OCI-LY1 (cell line): ENCODE measurements around the gene HPSE2.

Experiments
- H2AFZ ChIP-seq: fragments of 200-600 bp; sonication (generic), shearing (Covaris generic); 2 replicates; pipeline ENCODE4 v1.6.0; 2014; ENCODE audit warnings: antibody characterized with exemption, mild to moderate bottlenecking, low read length
- H3F3A ChIP-seq: fragments of 200-600 bp; sonication (generic), shearing (Covaris generic); 2 replicates; pipeline ENCODE4 v1.6.0; 2014; ENCODE audit warnings: mild to moderate bottlenecking, antibody characterized with exemption, low read length, moderate library complexity; ENCODE audit not compliant: insufficient read depth
- H3K27ac ChIP-seq: fragments of 200-600 bp; sonication (generic); 2 replicates; pipeline ENCODE4 v1.5.1; 2014; ENCODE audit warnings: low read length, mixed run types, mild to moderate bottlenecking, low read depth; ENCODE audit not compliant: poor library complexity, severe bottlenecking
- H3K27me3 ChIP-seq: fragments of 200-600 bp; sonication (generic); 2 replicates; pipeline ENCODE4 v1.6.0; 2014; ENCODE audit warnings: antibody characterized with exemption, mild to moderate bottlenecking, low read length, moderate library complexity; ENCODE audit not compliant: insufficient read depth
- H3K36me3 ChIP-seq: fragments of 200-600 bp; sonication (generic); 2 replicates; pipeline ENCODE4 v1.6.1; 2014; ENCODE audit warnings: mild to moderate bottlenecking, antibody characterized with exemption, low read length, moderate library complexity, mixed read lengths; ENCODE audit not compliant: insufficient read depth
- H3K4me1 ChIP-seq: fragments of 200-600 bp; sonication (generic); 2 replicates; pipeline ENCODE4 v1.5.1; 2014; ENCODE audit warnings: mild to moderate bottlenecking, low read length, moderate library complexity; ENCODE audit not compliant: insufficient read depth, severe bottlenecking
- H3K4me2 ChIP-seq: fragments of 200-600 bp; sonication (generic), shearing (Covaris generic); 2 replicates; pipeline ENCODE4 v1.6.1; 2014; ENCODE audit warnings: low read length
- H3K4me3 ChIP-seq: fragments of 200-600 bp; sonication (generic); 2 replicates; pipeline ENCODE4 v1.5.1; 2014; ENCODE audit warnings: low read length, low read depth, mild to moderate bottlenecking, mixed read lengths; ENCODE audit not compliant: poor library complexity, severe bottlenecking
- H3K79me2 ChIP-seq: fragments of 200-600 bp; shearing (Covaris generic); 2 replicates; pipeline ENCODE4 v1.6.1; 2016; ENCODE audit warnings: mixed run types, low read length, mixed read lengths; ENCODE audit not compliant: insufficient read depth
- H3K9ac ChIP-seq: fragments of 200-600 bp; sonication (generic), shearing (Covaris generic); 2 replicates; pipeline ENCODE4 v1.6.1; 2014; ENCODE audit warnings: mild to moderate bottlenecking, low read length, mixed read lengths
- H3K9me2 ChIP-seq: fragments of 200-600 bp; sonication (generic), shearing (Covaris generic); 2 replicates; pipeline ENCODE4 v1.6.1; 2014; ENCODE audit warnings: low read depth, mild to moderate bottlenecking, low read length, mixed read lengths
- H3K9me3 ChIP-seq: fragments of 200-600 bp; shearing (Covaris generic); 2 replicates; pipeline ENCODE4 v1.6.1; 2014; ENCODE audit warnings: low read length, mixed read lengths
- H4K20me1 ChIP-seq: fragments of 200-600 bp; sonication (generic), shearing (Covaris generic); 2 replicates; pipeline ENCODE4 v1.6.0; 2016; ENCODE audit warnings: mild to moderate bottlenecking, low read length; ENCODE audit not compliant: insufficient read depth
- EZH2 ChIP-seq: fragments of 200-600 bp; sonication (generic), shearing (Covaris generic); IDR thresholded peaks from 2 replicates; pipeline ENCODE4 v1.8.0; 2017; ENCODE audit warnings: borderline replicate concordance, mixed run types, mild to moderate bottlenecking, antibody characterized with exemption, low read length, moderate library complexity, mixed read lengths
- TF ChIP-seq, protein P1 (sequence below): fragments of 200-600 bp; sonication (generic), shearing (Covaris generic); IDR thresholded peaks from 2 replicates; pipeline ENCODE4 v1.5.1; 2017; ENCODE audit warnings: mild to moderate bottlenecking, antibody characterized with exemption, low read length, moderate library complexity, mixed read lengths

HPSE2 gene

DNA sequence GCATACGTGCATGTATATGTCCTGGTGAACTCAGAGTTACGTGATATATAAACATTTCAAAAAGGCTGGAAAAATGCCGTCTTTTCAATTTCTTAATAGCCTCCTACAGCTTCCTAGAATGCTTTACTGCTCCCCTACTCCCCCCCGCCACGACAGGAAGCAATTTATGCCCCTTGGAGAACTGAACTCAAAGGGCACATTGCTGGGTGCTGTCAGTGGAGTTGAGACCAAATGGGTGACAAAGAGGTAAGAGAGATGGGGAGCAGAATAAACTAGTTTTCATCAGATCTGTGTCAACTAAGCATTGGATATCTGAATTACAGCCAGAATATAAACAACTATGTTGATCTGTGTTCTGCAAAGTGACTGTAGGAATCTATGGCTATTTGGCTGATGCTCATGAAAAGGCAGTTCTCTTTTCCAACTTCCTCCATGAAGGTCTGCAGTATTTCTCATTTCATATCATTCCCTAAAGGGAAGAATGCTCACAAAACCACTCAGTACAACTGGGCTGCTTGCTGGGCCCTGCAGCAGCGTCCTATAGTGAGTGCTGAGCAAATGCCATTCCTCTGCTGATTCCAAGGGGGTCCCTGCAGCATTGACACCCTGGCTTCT is 617.6 kb downstream of the HPSE2 start:
- no peak overlapping the region for H2AFZ ChIP-seq
- no peak overlapping the region for H3K9ac ChIP-seq
- H3K9me3 ChIP-seq: no peaks in the 10 kb centered on the region
- H3K36me3 ChIP-seq: no peaks in the 10 kb centered on the region
- no peaks in the 10 kb centered on the region for H3F3A ChIP-seq
- H3K27ac ChIP-seq: no peak overlapping the region
- no peaks in the 10 kb centered on the region for H3K27me3 ChIP-seq
- no peaks in the 10 kb centered on the region for H3K79me2 ChIP-seq
- H4K20me1 ChIP-seq: no peaks in the 10 kb centered on the region
- no peaks in the 10 kb centered on the region for H3K4me1 ChIP-seq
- no peak overlapping the region for H3K4me3 ChIP-seq
- TF ChIP-seq, protein P1, sequence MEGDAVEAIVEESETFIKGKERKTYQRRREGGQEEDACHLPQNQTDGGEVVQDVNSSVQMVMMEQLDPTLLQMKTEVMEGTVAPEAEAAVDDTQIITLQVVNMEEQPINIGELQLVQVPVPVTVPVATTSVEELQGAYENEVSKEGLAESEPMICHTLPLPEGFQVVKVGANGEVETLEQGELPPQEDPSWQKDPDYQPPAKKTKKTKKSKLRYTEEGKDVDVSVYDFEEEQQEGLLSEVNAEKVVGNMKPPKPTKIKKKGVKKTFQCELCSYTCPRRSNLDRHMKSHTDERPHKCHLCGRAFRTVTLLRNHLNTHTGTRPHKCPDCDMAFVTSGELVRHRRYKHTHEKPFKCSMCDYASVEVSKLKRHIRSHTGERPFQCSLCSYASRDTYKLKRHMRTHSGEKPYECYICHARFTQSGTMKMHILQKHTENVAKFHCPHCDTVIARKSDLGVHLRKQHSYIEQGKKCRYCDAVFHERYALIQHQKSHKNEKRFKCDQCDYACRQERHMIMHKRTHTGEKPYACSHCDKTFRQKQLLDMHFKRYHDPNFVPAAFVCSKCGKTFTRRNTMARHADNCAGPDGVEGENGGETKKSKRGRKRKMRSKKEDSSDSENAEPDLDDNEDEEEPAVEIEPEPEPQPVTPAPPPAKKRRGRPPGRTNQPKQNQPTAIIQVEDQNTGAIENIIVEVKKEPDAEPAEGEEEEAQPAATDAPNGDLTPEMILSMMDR: no peak
- TF ChIP-seq EZH2: no peak
- no peaks in the 10 kb centered on the region for H3K9me2 ChIP-seq
- no peak overlapping the region for H3K4me2 ChIP-seq

GRCh38 chr10:98613446-98613845 is 622.2 kb downstream of the HPSE2 start:
- no peak for TF ChIP-seq EZH2
- TF ChIP-seq, protein P1: no peak
- Histone ChIP-seq H3K27me3 (no peaks in the 10 kb centered on the region), H3K36me3 (no peaks in the 10 kb centered on the region), H3K79me2 (no peaks in the 10 kb centered on the region), H4K20me1 (no peaks in the 10 kb centered on the region), H3K4me2 (no peak overlapping the region), H3K9me3 (no peaks in the 10 kb centered on the region), H3F3A (no peaks in the 10 kb centered on the region), H3K9ac (no peak overlapping the region), H3K9me2 (no peaks in the 10 kb centered on the region), H2AFZ (no peak overlapping the region), H3K4me3 (no peak overlapping the region), H3K4me1 (no peaks in the 10 kb centered on the region), H3K27ac (no peak overlapping the region)

- H3K4me3 ChIP-seq: no peak overlapping the region
- H3K27ac ChIP-seq: no peak overlapping the region
- no peak overlapping the region for H3K9ac ChIP-seq
- no peaks in the 10 kb centered on the region for H3K9me2 ChIP-seq
- no peak for TF ChIP-seq EZH2
- TF ChIP-seq, protein P1: no peak
- no peaks in the 10 kb centered on the region for H3K9me3 ChIP-seq
- no peaks in the 10 kb centered on the region for H3K4me1 ChIP-seq
- no peaks in the 10 kb centered on the region for H3K36me3 ChIP-seq
- no peaks in the 10 kb centered on the region for H4K20me1 ChIP-seq
- no peaks in the 10 kb centered on the region for H3K79me2 ChIP-seq
- no peak overlapping the region for H2AFZ ChIP-seq
- no peak overlapping the region for H3K4me2 ChIP-seq
- H3K27me3 ChIP-seq: no peaks in the 10 kb centered on the region
- H3F3A ChIP-seq: no peaks in the 10 kb centered on the region
Observed at GRCh38 chr10:98611436-98611835, 624.2 kb downstream of the HPSE2 start.
